ENCODE results near the gene GLI3. TPM values are rescaled to one million over a fixed set of nuclear protein-coding genes. Genes with fewer than 3 reads are reported as not detected.

Gene GLI3
- total RNA-seq, 2 experiments from 2014 or later = 0.28 to 0.36 TPM

GRCh38 chr7:42107484-42108240, 129.3 kb downstream of the GLI3 start:
- H3K27ac ChIP-seq (ENCODE audit: low read depth in 1 of 2, low read length in 2 of 2) = no peak overlapping the region
- intact Hi-C loops (cut with DNase I, micrococcal nuclease) = no loop called here
- DNase-seq = no peak
- Mint-ChIP-seq H3K9me3 (no peaks in the 10 kb centered on the region), H3K4me3 (no peak overlapping the region), H3K27ac (no peak overlapping the region), H3K36me3 (ENCODE audit: low read depth) (no peaks in the 10 kb centered on the region), H3K4me1 (ENCODE audit: low read depth) (no peaks in the 10 kb centered on the region), H3K27me3 (peaks cover 8% of the 10 kb centered on the region)
- no peaks in the 10 kb centered on the region for H3K36me3 ChIP-seq (ENCODE audit: insufficient read depth, low read length)
- H3K9me3 ChIP-seq (ENCODE audit: control insufficient read depth in 1 of 2, insufficient read depth in 1 of 2, low read length in 2 of 2) = no peaks in the 10 kb centered on the region
- no peaks in the 10 kb centered on the region for H3K27me3 ChIP-seq (ENCODE audit: control insufficient read depth in 1 of 2, insufficient read depth in 2 of 2, low read length in 2 of 2)
- H3K4me1 ChIP-seq (ENCODE audit: insufficient read depth, low read length) = no peaks in the 10 kb centered on the region
- no peak overlapping the region for H3K4me3 ChIP-seq (ENCODE audit: low read length)
- ChIA-PET CTCF (no interaction called here), POLR2A (no interaction called here)
- no peak for ATAC-seq (ENCODE audit: poor library complexity)
- TF ChIP-seq CTCF (IDR thresholded peaks at IDR 0.05) = no peak

- POLR2A ChIA-PET = no interaction called here
- H3K4me3 Mint-ChIP-seq = no peak overlapping the region
Observed at GRCh38 chr7:42106562-42106961, 130.4 kb downstream of the GLI3 start.

GRCh38 chr7:42105554-42106358, 131.3 kb downstream of the GLI3 start:
- H3K27ac Mint-ChIP-seq = no peak overlapping the region

More at GRCh38 chr7:42106562-42106961, 130.4 kb downstream of the GLI3 start:
- ATAC-seq (ENCODE audit: poor library complexity) (no peak), DNase-seq (no peak)
- no peaks in the 10 kb centered on the region for H3K36me3 ChIP-seq (ENCODE audit: insufficient read depth, low read length)
- Mint-ChIP-seq H3K27me3 (peaks cover 10% of the 10 kb centered on the region), H3K9me3 (no peaks in the 10 kb centered on the region), H3K27ac (no peak overlapping the region), H3K4me1 (ENCODE audit: low read depth) (no peaks in the 10 kb centered on the region), H3K36me3 (ENCODE audit: low read depth) (no peaks in the 10 kb centered on the region)
- no peak for TF ChIP-seq CTCF (IDR thresholded peaks at IDR 0.05)
- intact Hi-C loops (cut with DNase I, micrococcal nuclease) = no loop called here
- no peaks in the 10 kb centered on the region for H3K27me3 ChIP-seq (ENCODE audit: control insufficient read depth in 1 of 2, insufficient read depth in 2 of 2, low read length in 2 of 2)
- H3K4me3 ChIP-seq (ENCODE audit: low read length) = no peak overlapping the region
- no peaks in the 10 kb centered on the region for H3K9me3 ChIP-seq (ENCODE audit: control insufficient read depth in 1 of 2, insufficient read depth in 1 of 2, low read length in 2 of 2)
- CTCF ChIA-PET = no interaction called here
- H3K4me1 ChIP-seq (ENCODE audit: insufficient read depth, low read length) = no peaks in the 10 kb centered on the region
- no peak overlapping the region for H3K27ac ChIP-seq (ENCODE audit: low read depth in 1 of 2, low read length in 2 of 2)

More at GRCh38 chr7:42105554-42106358, 131.3 kb downstream of the GLI3 start:
- Histone ChIP-seq H3K4me1 (ENCODE audit: insufficient read depth, low read length) (no peaks in the 10 kb centered on the region), H3K9me3 (ENCODE audit: control insufficient read depth in 1 of 2, insufficient read depth in 1 of 2, low read length in 2 of 2) (no peaks in the 10 kb centered on the region), H3K27me3 (ENCODE audit: control insufficient read depth in 1 of 2, insufficient read depth in 2 of 2, low read length in 2 of 2) (peaks cover 0 to 2% of the 10 kb centered on the region in 2 experiments), H3K36me3 (ENCODE audit: insufficient read depth, low read length) (no peaks in the 10 kb centered on the region), H3K27ac (ENCODE audit: low read depth in 1 of 2, low read length in 2 of 2) (no peak overlapping the region), H3K4me3 (ENCODE audit: low read length) (no peak overlapping the region)
- Mint-ChIP-seq H3K36me3 (ENCODE audit: low read depth) (no peaks in the 10 kb centered on the region), H3K4me3 (no peak overlapping the region), H3K27me3 (peaks cover 10% of the 10 kb centered on the region), H3K4me1 (ENCODE audit: low read depth) (no peaks in the 10 kb centered on the region), H3K9me3 (no peaks in the 10 kb centered on the region)
- intact Hi-C loops (cut with DNase I, micrococcal nuclease) = no loop called here
- ChIA-PET CTCF (no interaction called here), POLR2A (no interaction called here)
- DNase-seq (no peak), ATAC-seq (ENCODE audit: poor library complexity) (no peak)
- no peak for TF ChIP-seq CTCF (IDR thresholded peaks at IDR 0.05)
